OCI-LY3 (cell line): ENCODE data around the gene STAT5B.
A peak's percentile ranks its signal among the peaks of the same experiment; 100 is the strongest.

Experiments
- H2AFZ ChIP-seq: fragments of 200-600, 300-600 bp; shearing (Covaris generic); 2 replicates; pipeline ENCODE4 v1.6.0; 2014; ENCODE audit warnings: antibody characterized with exemption, low read depth, low read length
- H3K27ac ChIP-seq: fragments of 200-600, 300-600 bp; sonication (generic); 2 replicates; pipeline ENCODE4 v1.5.1; 2014; ENCODE audit warnings: mild to moderate bottlenecking, low read length, moderate library complexity, mixed read lengths
- H3K27me3 ChIP-seq: fragments of 200-600, 300-600 bp; sonication (generic); 2 replicates; pipeline ENCODE4 v1.6.1; 2014; ENCODE audit warnings: low read depth, low read length, mixed read lengths
- H3K36me3 ChIP-seq: fragments of 200-600, 300-600 bp; sonication (generic); replicated peaks from 2 replicates; pipeline ENCODE3; 2014; ENCODE audit warnings: low read depth, low read length, mixed read lengths
- H3K4me1 ChIP-seq: fragments of 300-600, 200-600 bp; sonication (generic); 2 replicates; pipeline ENCODE4 v1.6.1; 2014; ENCODE audit warnings: low read length, mixed read lengths
- H3K4me2 ChIP-seq: fragments of 200-600, 300-600 bp; sonication (generic); 2 replicates; pipeline ENCODE4 v1.6.1; 2014; ENCODE audit warnings: low read length, mixed read lengths
- H3K4me3 ChIP-seq: fragments of 300-600, 200-600 bp; sonication (generic); 2 replicates; pipeline ENCODE4 v1.5.1; 2014; ENCODE audit warnings: antibody characterized with exemption, mild to moderate bottlenecking, low read length, moderate library complexity
- H3K79me2 ChIP-seq: fragments of 300-600, 200-600 bp; shearing (Covaris generic); 2 replicates; pipeline ENCODE4 v1.6.1; 2014; ENCODE audit warnings: mild to moderate bottlenecking, low read length, mixed read lengths
- H3K9ac ChIP-seq: fragments of 300-600, 200-600 bp; shearing (Covaris generic); 2 replicates; pipeline ENCODE4 v1.6.0; 2014; ENCODE audit warnings: mild to moderate bottlenecking, low read length, moderate library complexity
- H3K9me3 ChIP-seq: fragments of 200-600, 300-600 bp; shearing (Covaris generic); 2 replicates; pipeline ENCODE4 v1.6.1; 2014; ENCODE audit warnings: low read length, mixed read lengths; ENCODE audit not compliant: insufficient read depth
- H4K20me1 ChIP-seq: fragments of 200-600, 300-600 bp; sonication (generic); 2 replicates; pipeline ENCODE4 v1.6.1; 2016; ENCODE audit warnings: low read length, mixed read lengths; ENCODE audit not compliant: insufficient read depth
- CTCF ChIP-seq: fragments of 200-600, 300-600 bp; sonication (generic); IDR thresholded peaks from 2 replicates; pipeline ENCODE4 v1.5.1; 2014; ENCODE audit warnings: antibody characterized with exemption, low read length, low read depth
- EZH2phosphoT487 ChIP-seq: fragments of 200-600 bp; shearing (Covaris generic); IDR thresholded peaks from 2 replicates; pipeline ENCODE4 v1.6.1; 2018; ENCODE audit warnings: antibody characterized with exemption, mixed run types, low read depth

STAT5B gene

GRCh38 chr17:42294469-42295398 lies 18.5 kb upstream of the STAT5B start:
- H3K4me3 ChIP-seq: no peak overlapping the region
- peaks cover 8% of the 10 kb centered on the region for H3K4me1 ChIP-seq
- H3K9me3 ChIP-seq: no peaks in the 10 kb centered on the region
- peaks cover 26% of the 10 kb centered on the region for H3K79me2 ChIP-seq
- peaks cover 44% of the 10 kb centered on the region for H3K36me3 ChIP-seq
- no peak overlapping the region for H3K27ac ChIP-seq
- no peak overlapping the region for H3K4me2 ChIP-seq
- H3K27me3 ChIP-seq: no peaks in the 10 kb centered on the region
- H2AFZ ChIP-seq: no peak overlapping the region
- TF ChIP-seq CTCF (no peak), EZH2phosphoT487 (no peak)
- H4K20me1 ChIP-seq: peaks cover 11% of the 10 kb centered on the region; the same call in 1 of the 2 replicates
- no peak overlapping the region for H3K9ac ChIP-seq

- Histone ChIP-seq H3K27me3 (no peaks in the 10 kb centered on the region), H2AFZ (no peak overlapping the region), H3K36me3 (peaks cover 46% of the 10 kb centered on the region), H4K20me1 (peaks cover 10% of the 10 kb centered on the region; the same call in 1 of the 2 replicates), H3K9ac (no peak overlapping the region), H3K4me1 (peaks cover 39% of the 10 kb centered on the region), H3K9me3 (no peaks in the 10 kb centered on the region), H3K79me2 (peaks cover 62% of the 10 kb centered on the region), H3K4me3 (no peak overlapping the region), H3K27ac (no peak overlapping the region), H3K4me2 (no peak overlapping the region)
- TF ChIP-seq CTCF: no peak
- no peak for TF ChIP-seq EZH2phosphoT487
These were observed 14.9 kb upstream of the STAT5B start for GRCh38 chr17:42291129-42291528.

GRCh38 chr17:42290577-42290976 lies 14.4 kb upstream of the STAT5B start:
- H3K9ac ChIP-seq: no peak overlapping the region
- peak overlapping the region; percentile 84 for H3K4me3 ChIP-seq
- H4K20me1 ChIP-seq: peaks cover 6% of the 10 kb centered on the region; the same call in 1 of the 2 replicates
- H3K9me3 ChIP-seq: no peaks in the 10 kb centered on the region
- no peak for TF ChIP-seq CTCF
- no peak for TF ChIP-seq EZH2phosphoT487
- H3K36me3 ChIP-seq: peaks cover 40% of the 10 kb centered on the region
- H3K4me1 ChIP-seq: peaks cover 44% of the 10 kb centered on the region
- H3K79me2 ChIP-seq: peaks cover 66% of the 10 kb centered on the region
- H3K27ac ChIP-seq: peak overlapping the region; percentile 8; the same call in 1 of the 2 replicates
- H3K27me3 ChIP-seq: no peaks in the 10 kb centered on the region
- no peak overlapping the region for H2AFZ ChIP-seq
- H3K4me2 ChIP-seq: peak overlapping the region; percentile 98

DNA sequence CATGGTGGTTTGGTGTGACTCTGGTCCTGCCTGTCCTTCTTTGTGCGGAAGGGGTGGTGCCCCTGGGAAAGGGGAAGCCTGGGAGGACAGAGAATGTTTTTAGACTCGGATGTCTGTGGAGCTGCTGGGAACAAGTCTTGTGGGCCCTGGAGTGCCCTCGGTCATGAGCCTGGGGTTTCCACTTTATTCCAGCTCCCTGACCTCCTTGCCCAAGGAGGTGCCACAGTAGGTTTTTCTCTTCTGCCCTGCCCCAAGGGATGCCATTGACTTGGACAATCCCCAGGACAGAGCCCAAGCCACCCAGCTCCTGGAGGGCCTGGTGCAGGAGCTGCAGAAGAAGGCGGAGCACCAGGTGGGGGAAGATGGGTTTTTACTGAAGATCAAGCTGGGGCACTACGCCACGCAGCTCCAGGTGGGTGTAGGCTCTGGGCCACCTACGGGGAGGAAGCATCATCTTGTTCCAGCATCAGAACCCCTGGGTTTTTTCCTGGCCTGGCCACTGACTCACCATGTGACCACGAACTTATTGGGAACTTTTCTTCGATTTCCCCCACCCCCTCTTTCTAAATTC lies 13.5 kb upstream of the STAT5B start:
- TF ChIP-seq EZH2phosphoT487 (no peak), CTCF (no peak)
- peak overlapping the region; percentile 95 for H3K27ac ChIP-seq
- H4K20me1 ChIP-seq: 0 out of 2 replicates have a peak, but pooled peaks cover 3% of the 10 kb centered on the region
- peaks cover 34% of the 10 kb centered on the region for H3K36me3 ChIP-seq
- peaks cover 69% of the 10 kb centered on the region for H3K79me2 ChIP-seq
- H3K4me1 ChIP-seq: peaks cover 48% of the 10 kb centered on the region
- H3K27me3 ChIP-seq: no peaks in the 10 kb centered on the region
- H3K9me3 ChIP-seq: no peaks in the 10 kb centered on the region
- peak overlapping the region; percentile 98 for H3K4me2 ChIP-seq
- H3K9ac ChIP-seq: peak overlapping the region; percentile 92
- peak overlapping the region; percentile 84 for H3K4me3 ChIP-seq
- no peak overlapping the region for H2AFZ ChIP-seq
